SK-N-SH (cell line): ENCODE data around the gene RNF149.

Experiments used
- CTCF ChIP-seq: fragments of 200-600 bp; sonication (generic); IDR thresholded peaks from 2 replicates; pipeline ENCODE4 v1.6.1; 2017; ENCODE audit warnings: antibody characterized with exemption, mild to moderate bottlenecking, moderate library complexity
- FOXJ3 ChIP-seq: sonication (generic); formaldehyde crosslinking; IDR thresholded peaks from 2 replicates; pipeline ENCODE4 v1.5.1; 2020; ENCODE audit warnings: mild to moderate bottlenecking, missing genetic modification reagents
- REST ChIP-seq: IDR thresholded peaks from 2 replicates; pipeline ENCODE4 v1.6.1; 2012; ENCODE audit warnings: mild to moderate bottlenecking, low read depth, low read length, moderate library complexity
- RFX5 ChIP-seq: IDR thresholded peaks from 2 replicates; pipeline ENCODE4 v1.6.1; 2012; ENCODE audit warnings: mild to moderate bottlenecking, improper control_type of control experiment, low read length
- ZBTB33 ChIP-seq: IDR thresholded peaks from 2 replicates; pipeline ENCODE4 v1.4.0; 2012; ENCODE audit warnings: low read depth, borderline replicate concordance

- TF ChIP-seq CTCF = no peak
- no peak for TF ChIP-seq ZBTB33
- TF ChIP-seq RFX5 = no peak
- no peak for TF ChIP-seq FOXJ3 (CRISPR knock-in tag)
- TF ChIP-seq REST = no peak
Observed at GRCh38 chr2:101253013-101253702, 55.3 kb downstream of the RNF149 start.
